PFSK-1 (cell line): ENCODE data around the gene ANKRD33B.

Experiments used
- POLR2AphosphoS5 ChIP-seq: IDR thresholded peaks from 2 replicates; pipeline ENCODE4 v1.6.1; 2012; ENCODE audit warnings: low read depth, mild to moderate bottlenecking, control low read depth, low read length, moderate library complexity
- SIN3A ChIP-seq: IDR thresholded peaks from 2 replicates; pipeline ENCODE4 v1.6.1; 2012; ENCODE audit warnings: mild to moderate bottlenecking, low read length, moderate library complexity, borderline replicate concordance; ENCODE audit not compliant: insufficient read depth
- TF ChIP-seq, protein P1 (sequence below), 2 experiments: IDR thresholded peaks; 2 replicates each; pipeline versions ENCODE4 v1.6.1 to v1.8.0; 2011 to 2012; ENCODE audit warnings: low read depth in 2 of 2, low read length in 2 of 2, control low read depth in 1 of 2, inconsistent platforms in 1 of 2, mild to moderate bottlenecking in 1 of 2, moderate library complexity in 1 of 2; ENCODE audit not compliant: insufficient read depth in 1 of 2

GRCh38 chr5:10600626-10601245, 36.9 kb downstream of the ANKRD33B start:
- TF ChIP-seq POLR2AphosphoS5 = no peak
- no peak for TF ChIP-seq SIN3A
- TF ChIP-seq, protein P1, sequence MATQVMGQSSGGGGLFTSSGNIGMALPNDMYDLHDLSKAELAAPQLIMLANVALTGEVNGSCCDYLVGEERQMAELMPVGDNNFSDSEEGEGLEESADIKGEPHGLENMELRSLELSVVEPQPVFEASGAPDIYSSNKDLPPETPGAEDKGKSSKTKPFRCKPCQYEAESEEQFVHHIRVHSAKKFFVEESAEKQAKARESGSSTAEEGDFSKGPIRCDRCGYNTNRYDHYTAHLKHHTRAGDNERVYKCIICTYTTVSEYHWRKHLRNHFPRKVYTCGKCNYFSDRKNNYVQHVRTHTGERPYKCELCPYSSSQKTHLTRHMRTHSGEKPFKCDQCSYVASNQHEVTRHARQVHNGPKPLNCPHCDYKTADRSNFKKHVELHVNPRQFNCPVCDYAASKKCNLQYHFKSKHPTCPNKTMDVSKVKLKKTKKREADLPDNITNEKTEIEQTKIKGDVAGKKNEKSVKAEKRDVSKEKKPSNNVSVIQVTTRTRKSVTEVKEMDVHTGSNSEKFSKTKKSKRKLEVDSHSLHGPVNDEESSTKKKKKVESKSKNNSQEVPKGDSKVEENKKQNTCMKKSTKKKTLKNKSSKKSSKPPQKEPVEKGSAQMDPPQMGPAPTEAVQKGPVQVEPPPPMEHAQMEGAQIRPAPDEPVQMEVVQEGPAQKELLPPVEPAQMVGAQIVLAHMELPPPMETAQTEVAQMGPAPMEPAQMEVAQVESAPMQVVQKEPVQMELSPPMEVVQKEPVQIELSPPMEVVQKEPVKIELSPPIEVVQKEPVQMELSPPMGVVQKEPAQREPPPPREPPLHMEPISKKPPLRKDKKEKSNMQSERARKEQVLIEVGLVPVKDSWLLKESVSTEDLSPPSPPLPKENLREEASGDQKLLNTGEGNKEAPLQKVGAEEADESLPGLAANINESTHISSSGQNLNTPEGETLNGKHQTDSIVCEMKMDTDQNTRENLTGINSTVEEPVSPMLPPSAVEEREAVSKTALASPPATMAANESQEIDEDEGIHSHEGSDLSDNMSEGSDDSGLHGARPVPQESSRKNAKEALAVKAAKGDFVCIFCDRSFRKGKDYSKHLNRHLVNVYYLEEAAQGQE (IDR thresholded peaks at IDR 0.05; ENCODE audit: insufficient read depth in 1 of 2, low read depth in 2 of 2, low read length in 2 of 2) = no peak
